GM18520 (cell line): ENCODE measurements around the gene NHLRC1.
A peak's percentile ranks its signal among the peaks of the same experiment; 100 is the strongest.
"Not testable (repeated sequence)": the region's sequence is repeated elsewhere in the genome, so short reads cannot be mapped to it uniquely, and the experiment has no call there.

Source experiments
- ATAC-seq: cut with Tn5 transposase; IDR thresholded peaks from one replicate; pipeline ENCODE4 v1.9.1; 2021; ENCODE audit not compliant: unreplicated experiment

NHLRC1 gene

DNA sequence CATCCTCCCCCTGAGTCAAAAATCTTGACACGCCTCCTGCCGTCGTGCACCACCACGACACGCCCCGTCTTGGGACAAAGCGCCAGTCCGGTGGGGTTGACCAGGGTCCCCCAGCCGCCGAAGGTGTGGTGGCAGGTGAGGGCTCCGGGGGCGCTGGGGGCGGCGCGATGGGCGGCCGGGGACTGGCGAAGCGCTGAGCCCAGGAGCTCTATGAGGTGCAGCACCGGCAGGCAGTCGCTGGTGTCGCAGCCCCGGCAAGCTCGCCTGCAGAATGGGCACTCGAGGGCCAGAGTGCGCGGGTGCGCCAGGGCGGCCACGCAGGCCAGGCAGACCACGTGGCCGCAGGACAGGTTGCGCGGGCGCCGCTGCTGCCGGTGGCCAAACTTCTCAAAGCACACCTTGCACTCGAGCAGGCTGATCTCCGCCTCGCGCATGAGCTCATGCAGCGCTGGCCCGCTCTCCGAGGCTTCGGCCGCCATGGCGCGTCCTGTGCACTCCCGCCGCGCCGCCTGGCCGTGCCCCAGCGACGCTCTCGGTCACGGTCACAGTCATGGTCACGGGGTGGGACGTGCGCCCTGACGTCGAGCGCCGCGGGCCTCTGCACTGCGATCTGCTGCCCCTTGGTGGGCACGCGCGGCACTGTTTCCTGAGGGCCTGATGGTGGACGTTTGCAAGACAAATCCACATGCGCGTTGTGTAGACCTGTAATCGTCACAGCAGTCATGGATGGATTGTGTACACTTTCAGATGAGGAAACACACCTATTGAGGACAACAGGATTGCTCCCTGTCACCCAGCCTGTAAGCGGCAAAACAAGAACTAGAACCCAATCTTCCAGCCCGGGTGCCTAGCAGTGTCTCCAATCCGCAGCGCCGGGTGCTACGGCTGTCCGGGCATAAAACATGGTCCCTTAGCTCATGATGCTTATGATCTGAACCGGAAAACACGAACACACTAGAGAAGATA is at the start of gene NHLRC1:
TSS of gene NHLRC1 (minus strand) at position 550 of the 966 bp plus-strand sequence. CDS start at position 479, 71 bp downstream.
- peak; percentile 97 for ATAC-seq

DNA sequence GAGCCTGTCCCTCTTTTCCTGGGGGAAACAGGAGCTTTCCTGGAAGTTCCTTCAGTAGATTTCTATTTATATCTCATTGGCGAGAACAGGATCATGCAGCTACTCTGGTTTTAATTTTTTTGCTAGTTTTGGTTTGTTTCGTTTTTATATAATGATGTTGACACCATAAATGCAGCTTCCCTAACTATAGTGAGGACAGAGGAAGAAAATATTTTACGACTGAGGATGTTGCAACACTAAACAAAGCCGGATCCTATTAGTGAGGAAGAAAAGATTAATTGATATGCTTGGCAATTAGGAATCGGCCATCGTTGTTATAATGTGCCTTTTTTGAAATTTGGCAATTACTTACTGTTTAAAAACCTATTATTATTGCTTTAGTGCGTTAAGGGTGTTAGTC is 49.4 kb upstream of the NHLRC1 start:
- no peak for ATAC-seq

DNA sequence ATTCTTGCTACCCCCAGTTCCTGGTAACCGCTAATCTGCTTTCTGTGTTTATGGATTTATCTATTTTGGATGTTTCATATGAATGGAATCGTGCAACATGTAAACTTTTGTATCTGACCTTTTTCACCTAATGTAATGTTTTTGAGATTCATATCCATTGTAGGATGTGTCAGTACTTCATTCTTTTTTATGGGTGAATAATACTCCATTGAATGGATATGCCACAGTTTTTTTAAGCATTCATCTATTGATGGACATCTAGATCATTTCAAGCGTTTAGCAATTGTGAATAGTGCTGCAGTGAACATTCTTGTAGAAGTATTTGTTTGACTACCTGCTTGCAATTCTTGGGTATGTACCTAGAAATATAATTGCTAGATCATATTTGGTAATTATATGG is 45.8 kb upstream of the NHLRC1 start:
- no peak for ATAC-seq

DNA sequence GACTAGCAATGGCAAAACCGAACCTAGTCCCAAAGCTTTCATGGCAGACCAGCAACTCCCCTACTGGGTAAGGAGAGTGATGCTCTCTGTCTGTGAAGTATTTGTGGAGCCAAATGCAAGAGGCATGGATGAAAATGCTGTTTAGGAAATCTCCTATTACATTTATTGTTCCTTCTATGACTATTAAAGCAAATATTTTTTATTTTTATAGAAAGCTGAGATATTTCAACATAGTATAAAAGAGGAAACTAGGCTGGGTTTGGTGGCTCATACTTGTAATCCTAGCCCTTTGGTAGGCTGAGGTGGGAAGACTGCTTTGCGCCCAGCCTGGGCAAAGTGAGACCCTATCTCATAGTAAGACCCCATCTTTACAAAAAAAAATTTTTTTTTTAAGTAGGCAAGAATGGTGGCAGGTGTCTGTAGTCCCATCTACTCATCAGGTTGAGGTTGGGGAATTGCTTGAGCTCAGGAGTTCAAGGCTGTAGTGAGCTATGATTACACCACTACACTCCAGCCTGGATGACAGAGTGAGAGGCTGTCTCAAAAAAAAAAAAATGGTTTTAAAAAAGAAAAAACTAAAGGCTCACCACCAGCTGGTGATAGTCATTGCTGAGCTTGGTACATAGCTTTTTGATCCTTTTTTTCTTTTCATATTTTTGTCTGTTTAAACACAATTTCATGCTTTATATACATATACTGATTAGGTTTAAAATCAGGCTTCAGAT is 44.0 kb upstream of the NHLRC1 start:
- ATAC-seq = no peak

DNA sequence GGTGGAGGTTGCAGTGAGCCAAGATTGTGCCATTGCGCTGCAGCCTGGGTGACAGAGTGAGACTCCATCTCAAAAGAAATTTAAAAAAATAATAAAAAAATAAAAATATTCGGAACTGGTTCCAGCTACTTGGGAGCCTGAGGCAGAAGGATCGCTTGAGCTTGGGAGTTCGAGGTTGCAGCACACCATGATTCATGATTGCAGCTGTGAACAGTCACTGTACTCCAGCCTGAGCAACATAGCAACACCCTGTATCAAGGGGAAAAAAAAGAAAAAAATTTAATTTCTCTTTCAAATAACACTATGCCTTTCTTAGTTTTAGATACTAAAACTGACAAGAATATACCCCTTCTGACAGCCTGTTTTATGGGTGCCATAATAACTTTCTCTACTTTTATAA is 43.3 kb upstream of the NHLRC1 start:
- no peak for ATAC-seq

DNA sequence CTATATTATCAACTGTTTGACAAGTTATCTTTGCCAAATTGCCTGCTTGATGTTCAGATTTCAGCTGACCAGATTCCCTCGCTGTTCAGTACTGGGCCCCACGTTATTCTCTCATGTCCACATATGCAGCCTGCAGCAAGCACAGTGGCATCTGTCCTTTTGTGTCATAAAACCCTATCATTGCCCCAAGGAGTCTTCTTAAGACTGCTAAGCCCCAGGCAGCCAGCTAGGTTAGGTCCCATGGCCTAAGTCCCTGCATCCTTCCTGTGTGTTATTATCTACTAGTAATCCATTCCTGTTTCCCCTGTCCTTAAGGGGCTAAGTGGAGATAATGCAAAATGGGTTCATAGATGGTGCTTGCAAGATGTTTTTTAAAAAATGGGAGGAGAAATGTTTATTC is 39.9 kb upstream of the NHLRC1 start:
- ATAC-seq = no peak

DNA sequence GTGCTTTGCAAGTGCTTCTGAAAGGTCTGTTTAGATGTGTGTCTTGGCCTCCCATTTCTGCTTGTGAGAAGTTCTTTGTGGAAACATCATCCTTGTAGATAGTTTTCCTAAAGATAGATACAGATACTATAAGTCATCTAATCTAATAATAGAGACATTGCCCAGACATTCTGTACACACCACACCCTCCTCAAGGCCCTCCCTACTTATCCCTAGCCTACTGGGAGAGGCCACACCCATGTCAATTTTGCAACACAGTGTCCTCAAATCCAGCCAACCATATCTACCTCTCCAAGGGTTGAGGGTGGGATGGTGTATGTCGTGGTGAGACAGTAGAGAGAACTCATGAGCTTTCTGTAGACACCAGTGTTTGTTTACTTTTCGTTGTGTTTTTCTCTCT is 39.0 kb upstream of the NHLRC1 start:
- ATAC-seq = no peak

DNA sequence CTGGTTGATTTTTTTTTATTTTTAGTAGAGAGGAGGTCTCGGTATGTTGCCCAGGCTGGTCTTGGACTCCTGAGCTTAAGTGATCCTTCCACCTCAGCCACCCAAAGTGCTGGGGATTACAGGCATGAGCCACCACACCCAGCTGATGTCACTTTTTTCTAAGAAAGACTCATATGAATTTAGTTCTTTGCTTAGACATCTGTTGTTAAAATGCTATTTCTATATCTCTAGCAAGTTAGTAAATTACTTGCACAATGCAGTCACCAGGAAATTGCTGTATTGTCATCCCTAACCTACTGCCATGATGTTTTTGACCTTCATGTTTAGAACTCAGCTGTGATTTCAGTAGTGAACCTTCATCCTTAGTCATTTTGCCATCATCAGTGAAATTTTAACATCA is 38.4 kb upstream of the NHLRC1 start:
- no peak for ATAC-seq

DNA sequence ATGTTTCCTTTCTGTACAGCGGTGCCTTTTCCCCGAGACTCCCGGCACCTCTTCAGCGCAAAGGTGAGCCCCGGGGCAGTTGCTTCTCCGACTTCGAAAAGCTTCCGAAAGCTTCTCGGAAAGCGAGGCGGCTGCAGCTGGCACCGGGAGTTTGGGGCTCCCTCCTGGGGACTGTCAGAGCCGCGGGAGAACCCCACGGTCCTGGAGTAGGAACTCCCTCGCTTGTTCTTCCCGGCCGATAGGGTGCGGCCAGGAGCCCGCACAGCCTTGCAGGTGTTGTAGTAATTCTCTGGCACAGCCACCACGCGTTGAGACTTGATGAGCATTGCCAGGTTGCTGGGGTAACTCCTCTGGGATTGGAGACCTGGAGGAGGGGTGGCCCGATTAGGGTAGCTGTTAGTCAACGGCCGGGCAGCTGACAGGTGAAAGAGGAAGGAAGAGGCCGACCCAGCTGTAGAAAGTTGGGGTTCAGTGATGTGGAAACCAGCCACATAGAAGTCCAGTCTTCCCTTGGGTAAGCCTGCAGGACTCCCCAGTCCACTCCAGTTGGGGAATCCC is 33.5 kb upstream of the NHLRC1 start:
- peak; percentile 19 for ATAC-seq

DNA sequence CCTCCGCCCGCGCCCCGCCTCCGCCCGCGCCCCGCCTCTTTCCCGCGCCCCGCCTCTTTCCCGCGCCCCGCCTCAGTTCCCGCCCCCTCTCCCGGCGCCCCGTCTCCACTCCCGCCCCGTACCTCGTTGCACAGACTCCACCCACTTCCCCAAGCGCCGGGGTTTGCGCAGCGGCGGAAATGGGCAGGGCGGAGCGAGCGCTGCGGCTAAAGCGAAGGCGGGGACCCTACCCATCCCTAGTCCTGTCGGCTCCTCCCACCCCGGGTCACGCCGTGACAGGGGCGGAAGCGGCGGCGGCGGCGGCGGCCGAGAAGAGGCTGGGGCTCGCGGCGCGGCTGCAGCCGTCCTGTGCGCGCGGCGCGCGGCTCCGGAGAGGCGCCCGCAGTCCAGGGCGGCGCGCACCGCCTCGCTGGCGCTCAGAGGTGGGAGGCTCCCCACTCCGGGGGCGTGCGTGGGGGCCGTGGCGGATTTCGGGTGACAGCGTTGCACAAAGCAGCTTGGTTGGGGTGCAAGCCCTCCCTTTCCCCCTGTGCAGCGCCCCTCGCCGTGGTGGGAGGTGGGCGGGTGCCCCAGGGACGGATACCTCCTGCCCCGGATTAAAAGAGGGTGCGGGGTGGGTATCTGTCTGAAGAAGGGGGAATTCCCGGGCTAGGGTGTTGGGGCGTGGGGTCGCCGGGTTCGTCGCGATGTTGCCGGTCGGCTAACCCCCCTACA is 32.8 kb upstream of the NHLRC1 start, which contains the start of gene KDM1B:
TSS of gene KDM1B (plus strand) at position 273 of the 714 bp plus-strand sequence. CDS start 4,474 bp downstream, outside the sequence.
- peak; percentile 89 for ATAC-seq

DNA sequence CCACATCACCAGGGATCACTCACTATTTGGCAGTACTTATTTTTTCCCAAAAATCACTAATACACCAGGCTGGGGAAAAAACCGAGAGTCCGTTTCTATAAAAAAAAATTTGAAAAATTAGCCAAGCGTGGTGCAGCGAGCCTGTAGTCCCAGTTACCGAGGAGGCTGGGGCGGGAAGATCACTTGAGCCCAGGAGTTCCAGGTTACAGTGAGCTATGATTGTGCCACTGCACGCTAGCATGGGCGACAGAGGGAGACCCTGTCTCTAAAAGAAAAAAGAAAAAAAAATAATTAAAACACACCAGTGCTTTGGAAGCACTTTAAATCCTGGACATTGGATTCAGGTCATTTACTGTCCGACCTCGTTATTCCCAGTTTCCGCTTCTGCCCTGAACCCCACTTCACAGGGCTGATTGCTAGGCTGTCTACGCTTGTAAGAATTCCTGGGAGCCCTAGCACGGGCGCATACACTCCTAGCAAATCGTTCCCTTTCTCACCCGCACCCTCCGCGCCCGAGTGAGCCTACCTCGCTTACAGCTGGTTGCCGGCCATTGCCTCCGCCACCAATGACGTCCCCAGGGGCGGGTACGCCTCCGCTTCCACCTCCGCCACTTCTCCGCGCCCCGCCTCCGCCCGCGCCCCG is 32.2 kb upstream of the NHLRC1 start, which contains the start of gene TPMT:
TSS of gene TPMT (minus strand) at position 571 of the 643 bp plus-strand sequence. CDS start 5,950 bp downstream, outside the sequence.
- peak; percentile 30 for ATAC-seq

DNA sequence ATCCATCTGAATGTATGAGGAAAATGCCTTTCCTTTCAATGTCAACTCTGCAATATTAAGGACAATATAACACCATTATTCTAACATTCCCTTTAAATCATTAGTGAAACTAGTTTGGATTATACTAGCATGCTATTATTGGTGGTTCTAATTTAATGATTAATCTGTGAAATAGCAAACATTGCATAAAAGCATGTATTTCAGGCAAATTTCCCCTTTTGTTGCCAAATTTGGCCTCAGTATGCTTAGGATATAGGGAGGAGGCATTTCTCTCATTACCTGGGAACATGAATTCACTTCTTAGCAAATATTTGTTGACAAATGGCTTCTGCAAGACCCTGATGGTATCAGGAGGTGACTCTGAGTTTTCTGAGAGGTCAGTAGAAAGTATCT is 30.8 kb upstream of the NHLRC1 start:
- ATAC-seq = no peak

DNA sequence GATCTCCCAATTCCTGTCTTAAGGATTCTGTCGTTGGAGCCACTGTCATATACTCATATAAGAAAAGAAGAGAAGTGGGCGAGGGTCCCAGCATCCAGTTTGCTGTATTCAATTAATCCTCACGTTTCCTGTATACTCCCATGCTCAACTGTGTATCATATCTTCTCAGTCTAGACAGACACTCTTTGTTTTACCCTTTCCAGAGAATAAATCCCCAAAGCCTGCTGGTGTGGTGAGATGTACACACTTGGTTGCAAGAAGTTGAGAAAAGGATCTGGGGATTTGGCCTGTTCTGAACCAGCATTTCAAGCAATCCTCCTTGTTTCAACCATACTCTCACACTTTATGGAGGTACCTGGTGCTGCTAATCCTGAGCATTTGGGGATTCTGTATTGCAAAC is 29.3 kb upstream of the NHLRC1 start:
- ATAC-seq = no peak

DNA sequence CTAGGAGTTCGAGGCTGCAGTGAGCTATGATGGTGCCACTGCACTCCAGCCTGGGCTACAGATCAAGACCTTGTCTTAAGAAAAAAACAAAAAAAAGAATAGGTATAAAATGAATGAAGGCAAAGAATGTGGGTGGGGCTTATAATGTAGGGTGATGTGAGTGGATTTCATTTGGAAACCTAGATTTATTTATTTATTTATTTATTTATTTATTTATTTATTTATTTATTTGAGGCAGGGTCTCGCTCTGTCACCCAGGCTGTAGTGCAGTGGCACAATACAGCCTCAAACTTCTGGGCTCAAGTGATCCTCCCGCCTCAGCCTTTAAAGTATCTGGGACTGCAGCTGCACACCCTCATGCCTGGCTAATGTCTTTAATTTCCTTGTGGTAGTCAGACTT is 28.9 kb upstream of the NHLRC1 start:
- ATAC-seq = not testable (repeated sequence)

DNA sequence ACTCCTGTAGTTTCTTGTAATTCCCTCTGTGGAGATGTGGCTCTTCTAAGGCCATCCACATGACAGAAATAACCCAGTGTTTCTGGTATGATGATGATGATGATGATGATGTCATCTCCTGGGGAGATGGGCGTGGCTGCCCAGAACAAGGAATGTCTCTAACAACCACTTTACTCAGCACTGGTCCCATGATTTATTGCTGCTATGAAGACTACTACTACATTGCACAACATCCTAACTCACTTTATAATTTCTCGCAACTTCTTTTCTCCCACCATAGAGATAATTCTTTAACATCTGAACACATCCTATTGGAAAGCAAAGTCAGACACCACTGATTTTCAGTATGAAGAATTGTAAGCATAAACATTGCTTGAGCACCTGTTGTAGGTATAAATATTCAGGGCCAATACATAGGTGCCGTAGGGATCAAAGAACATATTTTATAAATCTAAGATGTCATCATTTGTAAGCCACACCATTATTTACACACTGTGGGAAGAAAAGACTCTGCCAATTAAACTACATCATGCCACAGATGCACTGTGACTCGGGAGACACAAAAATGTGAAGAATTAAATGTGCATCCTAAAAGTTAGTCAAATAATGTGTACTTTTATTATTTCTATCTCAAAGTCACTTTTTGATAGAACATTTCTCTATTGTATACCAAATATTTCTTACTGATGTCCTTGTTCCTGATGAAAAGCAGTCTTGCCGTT is 26.0 kb upstream of the NHLRC1 start:
- ATAC-seq = no peak

DNA sequence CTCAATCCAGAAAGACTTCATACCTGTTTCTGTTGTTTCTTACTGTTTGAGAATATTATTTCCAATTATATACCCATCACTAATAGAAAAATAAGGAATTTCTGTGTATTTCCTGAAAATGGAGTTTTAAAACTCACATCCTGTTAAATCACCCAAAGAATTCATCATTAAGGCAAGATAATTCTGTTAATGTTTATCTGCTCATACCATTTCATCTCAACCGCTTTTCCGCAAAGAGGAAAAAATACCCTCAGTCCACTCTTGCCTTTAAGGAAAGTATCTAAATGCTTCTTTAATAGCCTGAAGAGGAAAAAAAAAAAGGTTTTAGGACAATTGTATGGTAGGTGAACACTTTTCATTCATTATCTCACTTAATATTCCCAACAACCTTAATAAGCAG is 25.1 kb upstream of the NHLRC1 start:
- ATAC-seq = no peak

DNA sequence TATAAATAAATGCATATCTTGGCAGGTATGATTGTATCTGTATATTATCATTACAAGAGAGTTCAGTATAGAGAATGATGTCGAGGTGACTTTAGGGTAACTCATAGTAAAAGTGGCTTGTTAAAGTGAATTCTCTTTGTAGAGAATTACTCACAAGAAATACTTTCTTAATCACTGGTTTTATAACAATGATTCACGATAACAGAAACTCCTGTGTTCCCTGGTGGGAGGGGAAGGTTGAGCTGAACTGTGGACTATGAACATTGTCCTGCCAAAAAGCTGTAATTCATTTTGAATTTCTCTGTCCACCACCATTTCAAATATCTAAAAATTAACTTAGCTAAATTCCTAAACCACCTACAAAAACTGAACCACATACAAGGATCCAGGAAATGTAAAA is 24.7 kb upstream of the NHLRC1 start:
- no peak for ATAC-seq

DNA sequence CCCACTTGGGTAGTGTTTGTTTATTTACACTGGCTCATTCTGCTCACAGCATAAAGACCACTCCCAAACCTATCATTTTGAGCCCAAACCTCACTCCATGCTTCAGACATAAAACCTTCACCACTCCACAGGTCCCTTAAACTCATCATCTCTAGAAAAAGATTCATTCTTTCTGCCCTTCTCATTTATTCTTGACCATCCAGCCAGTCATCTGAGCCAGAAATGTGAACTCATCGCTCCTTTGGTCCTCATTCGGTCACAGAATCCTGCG is 20.0 kb upstream of the NHLRC1 start:
- no peak for ATAC-seq

DNA sequence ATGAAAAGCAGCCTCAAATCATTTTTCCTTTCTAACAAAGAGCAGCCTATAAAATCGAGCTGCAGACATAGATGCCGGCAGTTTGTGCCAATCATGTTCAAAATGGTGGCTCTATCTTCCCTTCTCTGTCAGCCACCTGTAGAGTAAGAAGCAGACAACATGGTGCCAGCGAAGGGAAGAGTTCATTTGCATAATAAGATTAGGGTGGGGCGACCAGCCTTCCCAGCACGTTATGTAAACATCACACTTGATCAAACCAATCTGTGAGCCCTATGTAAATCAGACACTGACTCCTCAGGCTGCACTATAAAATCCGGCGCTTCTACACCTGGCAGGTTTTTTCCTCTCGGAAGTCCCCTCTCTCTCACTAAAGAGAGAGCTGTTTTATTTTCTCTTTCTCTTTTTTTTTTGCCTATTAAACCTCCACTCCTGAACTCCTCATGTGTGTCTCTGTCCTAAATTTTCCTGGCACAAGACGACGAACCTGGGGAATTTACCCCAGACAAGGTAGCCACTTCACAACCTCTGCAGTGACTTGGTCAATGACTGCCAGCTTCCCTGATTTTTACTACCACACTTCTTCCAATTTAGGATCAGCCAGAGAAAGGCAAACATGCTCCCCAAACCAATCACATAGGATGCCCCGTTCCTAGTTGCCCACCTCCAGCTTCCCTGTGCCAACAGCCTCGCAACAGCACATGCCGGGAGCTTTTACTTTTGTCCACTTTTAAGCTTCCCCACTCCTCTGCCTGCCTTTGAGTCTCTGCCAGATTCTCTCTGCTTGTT is 19.5 kb upstream of the NHLRC1 start:
- ATAC-seq = no peak
